ENCODE data around the gene IRAK2.
"Not testable (repeated sequence)": the region's sequence is repeated elsewhere in the genome, so short reads cannot be mapped to it uniquely, and the experiment has no call there.

The IRAK2 gene

GRCh38 chr3:10160925-10161324, 3.8 kb upstream of the IRAK2 start:
- no peak for DNase-seq (ENCODE audit: low read depth)

GRCh38 chr3:10162185-10162584, 2.5 kb upstream of the IRAK2 start:
- DNase-seq (ENCODE audit: low read depth) = no peak

GRCh38 chr3:10164201-10164545, 546 bp upstream of the IRAK2 start:
- DNase-seq (ENCODE audit: low read depth) = not testable (repeated sequence)

GRCh38 chr3:10166213-10166604, 1.5 kb downstream of the IRAK2 start:
- no peak for DNase-seq (ENCODE audit: low read depth)

GRCh38 chr3:10169000-10169496, 4.3 kb downstream of the IRAK2 start:
- DNase-seq (ENCODE audit: low read depth) = no peak

- DNase-seq (ENCODE audit: low read depth) = no peak
Measured at GRCh38 chr3:10170915-10171478, 6.3 kb downstream of the IRAK2 start.

DNA sequence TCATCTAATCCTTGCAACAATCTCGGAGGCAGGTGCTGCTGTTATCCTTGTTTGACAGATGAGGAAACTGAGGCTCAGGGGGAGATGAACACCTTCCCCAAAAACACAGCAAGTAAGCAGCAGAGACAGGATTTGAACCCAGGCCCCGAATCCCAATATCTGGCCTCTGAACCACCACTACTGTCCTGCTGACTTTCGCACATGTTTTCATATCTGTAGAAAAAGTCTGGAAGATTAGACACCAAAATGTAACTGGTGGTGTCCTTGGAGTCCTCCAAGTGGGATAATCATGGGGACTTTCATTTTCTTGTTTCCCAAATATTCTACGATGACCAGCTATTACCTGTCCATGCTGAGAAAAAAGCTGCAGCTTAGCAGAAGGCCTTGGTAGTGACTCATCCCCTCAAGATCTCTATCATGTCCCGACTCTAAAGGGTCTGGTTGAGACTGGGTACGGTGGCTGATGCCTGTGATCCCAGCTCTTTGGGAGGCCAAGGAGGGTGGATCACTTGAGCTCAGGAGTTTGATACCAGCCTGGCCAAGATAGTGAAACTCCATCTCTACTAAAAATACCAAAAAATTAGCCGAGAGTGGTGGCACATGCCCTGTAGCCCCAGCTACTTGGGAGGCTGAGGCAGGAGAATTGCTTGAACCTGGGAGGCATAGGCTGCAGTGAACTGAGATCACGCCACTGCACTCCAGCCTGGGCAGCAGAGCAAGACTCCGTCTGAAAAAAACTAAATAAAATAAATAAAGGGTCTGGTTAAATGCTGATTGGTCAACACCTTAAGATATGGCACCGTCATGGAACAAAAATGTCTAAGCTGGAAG, 8.6 kb downstream of the IRAK2 start:
- DNase-seq (ENCODE audit: low read depth) = no peak

DNA sequence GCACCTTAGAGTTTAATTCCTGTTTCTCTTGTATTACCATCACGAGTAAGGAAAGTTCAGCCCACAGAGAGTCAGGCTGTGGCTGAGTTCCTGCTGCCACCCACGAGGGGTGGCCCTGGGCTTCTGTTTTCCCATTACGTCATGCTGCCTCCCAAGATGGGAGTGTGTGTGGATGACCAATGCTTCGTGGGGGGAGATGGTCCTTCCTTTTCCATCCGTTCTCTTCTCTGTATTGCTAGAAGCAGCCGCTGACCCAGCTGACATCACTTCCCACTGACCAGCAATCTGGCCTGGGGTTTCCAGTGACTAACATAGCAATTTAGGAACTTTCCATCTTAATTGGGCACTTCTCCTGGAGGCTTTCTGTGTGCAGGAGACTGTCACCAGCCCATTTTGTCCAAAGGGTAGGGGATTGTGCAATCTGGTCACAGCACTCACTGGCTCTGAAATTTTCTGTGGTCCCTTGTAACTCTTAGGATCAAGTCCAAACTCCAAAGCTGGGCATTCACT, 9.3 kb downstream of the IRAK2 start:
- DNase-seq (ENCODE audit: low read depth) = no peak

GRCh38 chr3:10175334-10175733, 10.6 kb downstream of the IRAK2 start:
- not testable (repeated sequence) for DNase-seq (ENCODE audit: low read depth)

GRCh38 chr3:10176150-10176549, 11.4 kb downstream of the IRAK2 start:
- not testable (repeated sequence) for DNase-seq (ENCODE audit: low read depth)

- no peak for DNase-seq (ENCODE audit: low read depth)
Measured at GRCh38 chr3:10177737-10178136, 13.0 kb downstream of the IRAK2 start.

GRCh38 chr3:10178892-10179291, 14.2 kb downstream of the IRAK2 start:
- no peak for DNase-seq (ENCODE audit: low read depth)

- DNase-seq (ENCODE audit: low read depth) = no peak
Measured at GRCh38 chr3:10180289-10180688, 15.6 kb downstream of the IRAK2 start.

GRCh38 chr3:10180738-10181295, 16.1 kb downstream of the IRAK2 start:
- no peak for DNase-seq (ENCODE audit: low read depth)

DNA sequence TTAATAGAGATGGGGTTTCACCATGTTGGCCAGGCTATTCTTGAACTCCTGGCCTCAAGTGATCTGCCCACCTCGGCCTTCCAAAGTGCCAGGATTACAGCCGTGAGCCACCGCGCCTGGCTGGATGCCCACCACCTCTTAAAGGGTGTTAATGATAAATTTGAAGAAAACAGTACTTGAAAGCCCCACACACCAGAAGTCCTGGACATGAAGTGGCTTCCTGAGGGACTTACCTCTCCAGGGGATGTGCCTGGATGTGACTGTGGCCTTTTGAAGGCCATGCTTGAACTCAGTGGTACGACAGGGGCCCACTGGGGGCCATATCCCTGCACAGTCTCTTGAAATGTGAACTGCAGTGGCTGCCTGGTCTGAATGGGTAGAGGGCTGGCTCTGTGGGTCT, 18.2 kb downstream of the IRAK2 start:
- no peak for DNase-seq (ENCODE audit: low read depth)

GRCh38 chr3:10184250-10184649, 19.5 kb downstream of the IRAK2 start:
- DNase-seq (ENCODE audit: low read depth) = no peak

DNA sequence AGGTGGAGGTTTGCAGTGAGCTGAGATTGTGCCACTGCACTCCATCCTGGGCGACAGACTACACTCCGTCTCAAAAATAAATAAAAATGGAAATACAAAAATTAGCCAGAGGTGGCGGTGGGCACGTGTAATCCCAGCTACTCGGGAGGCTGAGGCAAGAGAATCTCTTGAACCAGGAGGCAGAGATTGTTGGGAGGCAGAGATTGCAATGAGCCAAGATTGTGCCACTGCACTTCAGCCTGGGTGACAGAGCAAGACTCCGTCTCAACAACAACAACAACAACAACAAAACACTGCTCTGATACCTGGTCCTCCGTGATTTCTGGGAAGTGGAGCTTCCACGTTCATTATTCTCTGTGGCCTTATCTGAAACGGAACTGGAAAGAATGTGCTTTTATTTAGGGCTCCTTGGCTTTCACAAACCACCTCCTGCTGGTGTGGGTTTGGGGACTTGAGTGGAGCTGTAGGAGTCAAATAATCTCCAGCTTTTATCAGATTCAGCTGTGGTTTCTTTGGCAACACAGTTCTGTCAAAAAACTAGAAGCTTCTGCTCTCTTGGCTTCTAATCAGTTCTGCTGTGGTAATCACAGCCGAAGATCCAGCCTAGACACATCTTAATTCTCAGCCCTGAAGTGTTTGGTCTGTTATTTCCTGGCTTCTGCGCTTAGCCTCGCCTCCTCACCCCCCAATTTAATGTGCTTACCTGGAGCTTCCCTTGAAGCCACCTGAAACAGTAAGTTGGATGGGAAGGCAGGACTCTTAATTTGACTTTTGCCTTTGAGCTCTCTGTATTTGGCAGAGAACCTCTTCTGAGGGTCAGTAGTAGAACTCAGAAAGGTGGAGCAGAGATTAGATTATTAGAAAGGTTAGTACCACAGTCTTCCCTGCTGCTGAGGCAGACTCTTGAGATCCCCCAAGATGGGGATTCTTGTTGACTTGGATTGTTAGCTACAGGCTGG, 21.4 kb downstream of the IRAK2 start:
- DNase-seq (ENCODE audit: low read depth) = no peak

GRCh38 chr3:10187290-10187876, 22.7 kb downstream of the IRAK2 start:
- no peak for DNase-seq (ENCODE audit: low read depth)

DNA sequence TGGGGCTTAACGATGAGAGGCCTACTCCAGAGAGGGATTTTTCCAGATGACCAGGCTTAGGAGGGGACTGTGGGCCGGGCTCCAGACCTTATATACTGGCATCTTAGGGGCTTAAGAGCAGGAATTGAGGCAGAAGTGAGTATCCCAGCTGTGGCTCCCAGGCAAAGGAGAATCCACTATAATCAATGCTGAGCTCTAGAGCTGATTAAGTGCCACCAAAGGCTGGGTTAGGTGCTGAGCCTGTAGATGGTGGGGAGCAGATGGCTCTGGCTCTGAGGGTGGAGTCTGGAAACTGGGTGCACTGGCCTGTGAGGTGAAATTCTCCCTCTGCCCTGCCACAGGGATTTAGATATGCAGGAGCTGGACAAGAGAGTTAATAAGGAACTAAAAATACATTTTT, 23.2 kb downstream of the IRAK2 start:
- no peak for DNase-seq (ENCODE audit: low read depth)

- no peak for DNase-seq (ENCODE audit: low read depth)
Measured at GRCh38 chr3:10188804-10189556, 24.3 kb downstream of the IRAK2 start.
